Measurements from ENCODE around the gene LRRC39.
"Not testable (repeated sequence)": the region's sequence is repeated elsewhere in the genome, so short reads cannot be mapped to it uniquely, and the experiment has no call there.

LRRC39 gene

DNA sequence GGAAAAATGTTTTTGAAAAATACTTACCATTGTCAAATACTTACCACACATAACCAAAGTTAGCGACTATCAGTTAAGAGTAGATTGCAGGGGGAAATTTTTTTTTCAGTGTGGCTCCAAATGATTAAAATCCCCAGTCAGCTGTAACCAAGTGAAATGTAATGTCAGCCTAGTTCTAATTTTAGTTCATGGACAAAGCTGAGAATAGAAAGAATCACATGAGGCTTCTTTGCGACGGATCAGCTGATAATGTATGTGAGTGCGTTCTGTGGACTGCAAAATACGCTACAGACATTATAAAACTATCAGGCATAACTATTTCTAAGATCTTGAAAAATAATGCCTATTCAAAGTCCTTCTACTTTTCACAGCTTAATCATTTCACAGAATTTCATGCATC lies at the start of gene LRRC39:
Gene LRRC39 (minus strand): TSS at position 166 of the 400 bp plus-strand sequence. CDS start 9,740 bp downstream, outside the sequence.
- DNase-seq (ENCODE audit: low read depth in 2 of 2): no peak

DNA sequence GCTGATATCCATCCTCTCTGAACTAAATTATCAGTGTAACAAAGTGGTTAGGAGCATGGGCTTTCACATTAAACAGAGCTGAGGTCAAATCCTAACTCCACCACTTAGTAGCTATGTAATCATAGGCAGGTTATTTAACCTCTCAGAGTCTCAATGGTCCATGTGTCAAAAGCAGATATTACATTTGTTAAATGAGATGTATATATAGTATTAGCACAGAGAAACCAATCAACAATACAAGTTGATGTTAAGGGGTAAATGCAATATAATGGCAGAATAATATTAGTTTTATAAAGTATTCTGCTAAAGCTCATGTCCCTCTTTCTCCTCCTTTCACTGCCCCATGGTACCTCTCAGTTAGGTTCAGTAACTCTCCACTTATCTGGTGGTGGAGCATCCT lies 44.4 kb upstream of the LRRC39 start:
- no peak for DNase-seq (ENCODE audit: low read depth in 2 of 2)

DNA sequence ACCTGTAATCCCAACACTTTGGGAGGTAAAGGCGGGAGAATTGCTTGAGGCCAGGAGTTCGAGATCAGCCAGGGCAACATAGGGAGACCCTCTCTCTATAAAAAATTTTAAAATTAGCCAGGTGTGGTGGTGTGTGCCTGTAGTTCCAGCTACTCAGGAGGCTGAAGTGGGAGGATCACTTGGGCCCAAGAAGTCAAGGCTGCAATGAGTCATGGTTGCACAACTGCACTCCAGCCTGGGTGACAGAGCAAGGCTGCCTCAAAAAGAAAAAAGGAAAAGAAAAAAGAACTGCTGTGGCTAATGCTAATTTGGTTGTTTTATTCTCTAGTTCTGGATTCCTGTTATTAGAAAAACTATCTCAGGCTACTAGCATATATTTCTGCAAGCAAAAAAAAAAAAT lies 41.8 kb upstream of the LRRC39 start:
- DNase-seq (ENCODE audit: low read depth in 2 of 2): no peak

DNA sequence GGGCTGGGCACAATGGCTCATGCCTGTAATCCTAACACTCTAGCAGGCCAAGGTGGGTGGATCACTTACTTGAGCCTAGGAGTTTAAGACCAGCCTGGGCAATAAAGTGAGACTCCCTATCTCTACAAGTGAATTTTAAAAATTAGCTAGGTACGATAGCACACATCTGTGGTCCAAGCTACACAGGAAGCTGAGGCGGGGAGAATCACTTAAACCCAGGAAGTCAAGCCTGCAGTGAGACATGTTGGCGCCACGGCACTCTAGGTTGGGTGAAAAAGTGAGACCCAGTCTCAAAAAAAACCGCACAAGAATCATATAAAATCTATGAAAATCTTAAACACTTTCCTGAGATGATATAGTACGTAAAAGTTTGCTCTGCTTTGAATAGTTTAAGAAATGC lies 41.4 kb upstream of the LRRC39 start:
- no peak for DNase-seq (ENCODE audit: low read depth in 2 of 2)

DNA sequence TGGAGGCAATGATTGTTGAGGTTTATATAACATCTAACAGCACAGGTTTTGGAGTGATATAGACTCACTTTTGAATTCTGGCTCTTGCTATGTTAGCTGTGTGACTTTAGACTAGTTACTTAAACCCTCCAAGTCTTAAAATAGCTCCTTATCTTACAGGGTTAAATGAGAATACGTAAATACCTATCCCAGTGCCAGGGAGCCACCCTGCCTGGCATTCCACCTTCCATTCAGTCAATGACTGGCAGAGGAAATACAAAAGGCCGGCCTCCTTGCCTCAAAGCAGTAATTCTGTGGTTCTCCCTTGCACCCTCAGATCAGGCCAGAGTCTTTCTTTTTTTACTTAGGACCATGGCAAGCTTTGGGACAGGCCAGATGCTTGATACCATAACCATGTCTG lies 39.8 kb upstream of the LRRC39 start:
- no peak for DNase-seq (ENCODE audit: low read depth in 2 of 2)

DNA sequence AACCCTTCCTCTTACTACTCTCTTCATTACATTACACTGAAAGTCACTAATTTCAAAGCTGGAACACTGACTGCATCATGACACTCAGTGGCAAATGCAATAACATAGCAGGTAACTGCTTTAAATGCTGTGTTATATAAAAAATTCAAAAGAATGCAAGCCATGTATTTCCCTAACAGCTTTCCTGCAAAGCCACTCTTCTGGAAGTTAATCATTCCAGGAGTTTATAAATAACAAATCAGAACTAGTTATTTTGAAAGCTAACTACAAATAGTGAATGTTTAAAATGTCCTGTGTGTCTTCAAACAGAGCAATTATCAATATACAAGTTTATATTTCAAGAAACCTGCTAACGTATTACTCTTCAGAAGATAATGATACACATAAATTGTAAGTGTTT lies 37.0 kb upstream of the LRRC39 start:
- DNase-seq (ENCODE audit: low read depth in 2 of 2): no peak

DNA sequence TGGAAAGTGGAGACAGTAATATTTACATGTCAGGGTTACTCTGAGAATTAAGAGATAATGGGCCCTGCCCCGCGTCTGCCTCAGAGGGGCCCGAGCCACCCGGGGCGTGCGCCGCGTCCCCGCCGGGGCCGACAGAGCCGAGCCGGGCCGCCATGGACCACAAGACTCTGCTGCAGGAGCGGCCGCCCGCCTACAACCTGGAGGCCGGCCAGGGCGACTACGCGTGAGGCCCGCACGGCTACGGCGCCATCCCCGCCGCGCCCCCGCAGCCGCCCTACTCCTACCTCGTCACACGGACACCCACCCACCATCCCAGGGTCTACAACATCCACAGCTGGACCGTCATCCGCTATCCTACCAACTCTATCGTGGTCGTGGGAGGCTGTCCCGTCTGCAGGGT lies 35.1 kb upstream of the LRRC39 start:
- DNase-seq (ENCODE audit: low read depth in 2 of 2): no peak

DNA sequence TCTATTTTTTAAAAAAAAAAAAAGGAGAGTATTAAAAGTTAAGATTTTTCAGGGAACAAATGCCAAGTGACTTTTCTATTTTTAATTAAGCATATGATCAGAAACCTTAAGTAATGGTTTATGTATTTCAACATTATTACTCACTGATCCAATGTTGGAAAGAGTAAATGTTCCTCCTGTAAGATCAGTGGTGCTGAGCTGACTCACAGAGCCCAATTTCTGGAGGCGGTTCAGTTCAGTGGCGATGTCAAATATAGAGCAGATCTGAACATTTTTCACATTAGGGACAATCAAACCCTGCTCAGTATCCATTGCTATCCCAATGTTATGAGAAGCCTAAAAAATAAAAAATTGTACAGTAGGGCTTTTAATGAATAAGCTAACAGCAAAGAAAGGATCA lies 28.2 kb upstream of the LRRC39 start:
- DNase-seq (ENCODE audit: low read depth in 2 of 2): no peak

DNA sequence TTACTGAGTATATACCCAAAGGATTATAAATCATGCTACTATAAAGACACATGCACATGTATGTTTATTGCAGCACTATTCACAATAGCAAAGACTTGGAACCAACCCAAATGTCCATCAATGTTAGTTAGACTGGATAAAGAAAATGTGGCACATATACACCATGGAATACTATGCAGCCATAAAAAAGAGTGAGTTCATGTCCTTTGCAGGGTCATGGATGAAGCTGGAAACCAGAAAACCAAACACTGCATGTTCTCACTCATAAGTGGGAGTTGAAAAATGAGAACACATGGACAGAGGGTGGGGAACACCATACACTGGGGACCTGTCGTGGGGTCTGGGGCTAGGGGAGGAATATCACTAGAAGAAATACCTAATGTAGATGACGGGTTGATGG lies 27.5 kb upstream of the LRRC39 start:
- DNase-seq (ENCODE audit: low read depth in 2 of 2): not testable (repeated sequence)

DNA sequence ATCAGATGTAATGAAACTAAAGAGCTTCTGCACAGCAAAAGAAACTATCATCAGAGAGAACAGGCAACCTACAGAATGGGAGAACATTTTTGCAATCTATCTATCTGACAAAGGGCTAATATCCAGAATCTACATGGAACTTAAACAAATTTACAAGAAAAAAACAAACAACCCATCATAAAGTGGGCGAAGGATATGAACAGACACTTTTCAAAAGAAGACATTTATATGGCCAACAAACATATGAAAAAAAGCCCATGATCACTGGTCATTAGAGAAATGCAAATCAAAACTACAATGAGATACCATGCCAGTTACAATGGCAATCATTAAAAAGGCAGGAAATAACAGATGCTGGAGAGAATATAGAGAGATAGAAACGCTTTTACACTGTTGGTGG lies 27.0 kb upstream of the LRRC39 start:
- DNase-seq (ENCODE audit: low read depth in 2 of 2): not testable (repeated sequence)

DNA sequence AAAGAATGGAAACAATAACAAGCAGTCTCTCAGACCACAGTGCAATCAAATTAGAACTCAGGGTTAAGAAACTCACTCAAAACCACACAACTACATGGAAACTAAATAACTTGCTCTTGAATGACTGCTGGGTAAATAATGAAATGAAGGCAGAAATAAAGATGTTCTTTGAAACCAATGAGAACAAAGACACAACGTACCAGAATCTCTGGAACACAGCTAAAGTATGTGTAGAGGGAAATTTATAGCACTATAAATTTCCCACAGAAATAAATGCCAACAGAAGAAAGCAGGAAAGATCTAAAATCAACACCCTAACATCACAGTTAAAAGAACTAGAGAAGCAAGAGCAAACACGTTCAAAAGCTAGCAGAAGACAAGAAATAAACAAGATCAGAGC lies 24.6 kb upstream of the LRRC39 start:
- not testable (repeated sequence) for DNase-seq (ENCODE audit: low read depth in 2 of 2)

DNA sequence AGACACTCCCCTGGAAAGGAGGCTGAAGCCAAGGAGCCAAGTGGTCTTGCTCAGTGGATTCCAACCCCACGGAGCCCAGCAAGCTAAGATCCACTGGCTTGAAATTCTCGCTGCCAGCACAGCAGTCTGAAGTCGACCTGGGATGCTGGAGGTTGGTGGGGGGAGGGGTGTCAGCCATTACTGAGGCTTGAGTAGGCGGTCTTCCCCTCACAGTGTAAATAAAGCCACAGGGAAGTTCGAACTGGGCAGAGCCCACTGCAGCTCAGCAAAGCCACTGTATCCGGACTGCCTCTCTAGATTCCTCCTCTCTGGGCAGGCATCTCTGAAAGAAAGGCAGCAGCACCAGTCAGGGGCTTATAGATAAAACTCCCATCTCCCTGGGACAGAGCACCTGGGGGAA lies 22.0 kb upstream of the LRRC39 start:
- not testable (repeated sequence) for DNase-seq (ENCODE audit: low read depth in 2 of 2)

DNA sequence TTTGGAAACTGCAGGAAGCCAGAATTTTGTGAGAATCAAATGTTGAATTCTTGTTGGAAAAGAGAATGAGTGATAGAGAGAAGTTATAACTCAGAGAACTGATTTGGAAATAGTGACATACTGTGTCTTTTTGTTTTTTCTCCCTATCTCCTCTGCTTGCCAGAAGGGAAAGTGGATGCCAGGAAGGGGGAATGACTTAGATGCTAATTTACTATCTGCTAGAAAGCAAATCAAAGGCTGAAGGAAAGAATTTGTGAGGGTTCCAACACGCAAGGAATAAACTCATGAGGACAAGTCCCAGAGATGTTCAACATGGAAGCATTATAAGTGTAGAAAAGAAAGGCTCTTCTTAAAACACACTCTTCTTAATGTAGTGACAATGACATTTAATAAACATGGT lies 20.5 kb upstream of the LRRC39 start:
- DNase-seq (ENCODE audit: low read depth in 2 of 2): no peak

DNA sequence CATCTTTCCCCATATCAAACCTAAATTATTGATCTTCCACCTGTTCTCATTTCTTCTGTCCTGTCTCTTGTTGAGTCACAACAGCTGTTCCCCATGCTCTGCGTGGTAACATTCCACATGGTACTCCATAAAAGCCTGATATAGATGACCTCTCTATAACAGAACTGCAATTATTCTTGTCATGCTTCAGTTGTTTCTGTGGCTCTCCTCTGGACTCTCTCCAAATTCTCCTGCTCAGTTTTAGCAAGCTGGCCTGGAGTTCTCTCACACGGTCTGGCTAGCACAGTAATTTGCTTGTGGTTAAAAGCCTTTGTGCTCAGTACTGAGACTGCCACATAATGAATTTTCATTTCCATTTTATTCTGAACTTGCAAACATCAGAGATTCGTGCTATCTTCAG lies 10.6 kb upstream of the LRRC39 start:
- DNase-seq (ENCODE audit: low read depth in 2 of 2): no peak

DNA sequence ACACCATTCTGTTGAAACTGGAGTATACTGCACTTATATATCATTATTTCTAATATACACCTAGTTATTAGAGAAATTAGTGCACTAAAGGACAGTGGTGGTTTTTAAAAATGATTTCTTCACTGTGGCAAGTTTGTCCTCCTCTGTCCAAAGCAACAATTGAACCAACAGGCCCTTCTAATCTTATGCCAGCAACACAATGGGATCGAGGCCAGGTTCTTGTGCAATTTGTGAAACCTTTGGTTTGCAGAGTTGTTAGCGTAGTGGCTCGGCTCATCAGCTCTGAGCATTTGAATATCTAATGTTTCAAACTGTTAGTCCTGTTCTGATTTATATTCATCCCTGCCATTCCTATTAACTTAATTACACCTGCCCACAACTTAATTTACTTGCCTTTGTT lies 9.9 kb upstream of the LRRC39 start:
- no peak for DNase-seq (ENCODE audit: low read depth in 2 of 2)

DNA sequence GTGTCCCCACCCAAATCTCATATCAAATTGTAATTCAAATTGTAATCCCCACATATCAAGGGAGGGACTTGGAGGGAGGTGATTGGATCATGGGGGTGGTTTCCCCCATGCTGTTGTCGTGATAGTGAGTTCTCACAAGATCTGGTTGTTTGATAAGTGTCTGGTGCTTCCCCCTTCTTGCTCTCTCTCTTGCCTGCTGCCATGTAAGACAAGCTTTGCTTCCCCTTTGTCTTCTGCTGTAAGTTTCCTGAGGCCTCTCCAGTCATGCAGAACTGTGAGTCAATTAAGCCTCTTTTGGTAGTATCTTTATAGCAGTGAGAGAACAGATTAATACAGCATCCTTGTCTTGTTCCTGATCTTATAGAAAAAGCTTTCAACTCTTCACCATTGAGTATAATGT lies 6.5 kb upstream of the LRRC39 start:
- no peak for DNase-seq (ENCODE audit: low read depth in 2 of 2)

DNA sequence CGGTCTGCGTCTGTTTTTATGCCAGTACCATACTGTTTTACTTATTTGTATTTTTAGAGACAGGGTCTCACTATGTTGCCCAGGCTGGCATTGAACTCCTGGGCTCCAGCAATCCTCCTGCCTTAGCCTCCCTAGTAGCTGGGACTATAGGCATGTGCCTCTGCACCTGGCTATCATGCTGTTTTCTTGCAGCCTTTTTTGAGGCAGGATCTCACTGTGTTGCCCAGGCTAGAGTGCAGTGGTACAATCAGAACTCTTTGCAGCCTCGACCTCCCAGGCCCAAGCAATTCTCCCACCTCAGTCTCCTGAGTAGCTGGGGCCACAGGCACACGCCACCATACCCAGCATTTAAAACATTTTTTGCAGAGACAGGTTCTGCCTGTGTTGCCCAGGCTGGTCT lies 5.3 kb upstream of the LRRC39 start:
- DNase-seq (ENCODE audit: low read depth in 2 of 2): no peak

DNA sequence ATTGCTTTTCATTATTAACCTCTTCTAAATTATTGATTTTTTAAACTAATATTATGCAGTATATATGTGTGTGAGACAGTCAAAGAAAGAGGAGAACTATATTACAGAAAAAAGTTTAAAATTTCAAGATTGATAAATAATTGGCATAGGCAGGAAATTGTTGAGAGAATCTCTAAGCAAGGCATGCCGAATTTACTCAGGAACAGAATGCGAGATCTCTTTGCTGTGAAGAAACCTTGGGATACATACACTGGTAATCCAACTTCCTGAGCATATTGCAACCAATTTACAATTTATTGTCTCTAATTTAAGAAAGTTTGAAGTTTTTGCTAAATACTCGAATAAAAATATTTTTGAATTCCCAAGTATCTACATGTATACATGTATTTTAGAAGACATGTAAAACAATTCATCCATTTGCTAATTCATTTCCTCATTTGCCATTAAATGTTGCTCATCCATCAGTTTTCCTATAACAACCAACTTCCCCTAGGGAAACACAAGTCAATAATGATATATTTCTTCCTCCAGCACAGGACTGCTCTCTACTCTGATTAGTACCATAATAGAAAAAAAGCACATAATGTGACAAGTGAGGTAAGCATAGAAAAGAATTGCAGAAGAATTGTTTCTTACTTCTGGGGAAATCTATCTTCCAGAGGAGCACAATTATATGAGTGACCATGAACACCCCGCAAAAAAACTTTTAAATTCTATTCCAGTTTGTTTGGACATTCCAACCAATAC lies 588 bp downstream of the LRRC39 start:
- DNase-seq (ENCODE audit: low read depth in 2 of 2): no peak

DNA sequence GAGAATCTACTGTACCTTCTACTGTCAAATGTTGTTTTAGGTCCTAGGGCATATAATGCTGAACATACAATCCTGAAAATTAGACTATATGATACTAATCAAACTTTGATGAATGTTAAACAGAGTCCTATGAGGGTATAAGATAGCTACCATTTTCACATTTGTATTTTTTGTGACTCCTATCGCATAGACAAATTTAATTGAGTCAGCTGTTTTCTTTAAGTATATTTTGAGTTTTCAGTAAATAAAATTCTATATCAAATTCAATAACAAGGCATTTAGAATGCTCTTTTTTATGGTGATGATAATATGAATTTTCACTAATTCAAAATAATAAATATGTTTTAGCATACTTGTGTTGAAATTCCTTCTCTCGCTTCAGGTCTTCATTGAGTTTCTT lies 10.0 kb downstream of the LRRC39 start:
- DNase-seq (ENCODE audit: low read depth in 2 of 2): no peak

DNA sequence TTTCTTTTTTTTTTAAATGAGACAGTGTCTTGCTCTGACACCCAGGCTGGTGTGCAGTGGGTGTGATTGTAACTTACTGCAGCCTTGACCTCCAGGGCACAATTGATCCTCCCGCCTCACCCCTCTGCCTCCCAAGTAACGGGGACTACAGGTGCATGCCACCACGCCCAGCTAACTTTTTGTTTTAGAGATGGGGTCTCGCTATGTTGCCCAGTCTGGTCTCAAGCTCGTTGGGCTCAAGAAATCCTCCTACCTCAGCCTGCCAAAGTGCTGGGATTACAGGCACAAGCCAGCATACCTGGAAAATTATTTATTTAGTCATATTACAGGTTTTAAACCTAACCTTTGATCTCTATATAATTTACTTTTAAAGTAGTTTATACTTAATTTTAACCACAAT lies 13.4 kb downstream of the LRRC39 start:
- no peak for DNase-seq (ENCODE audit: low read depth in 2 of 2)

DNA sequence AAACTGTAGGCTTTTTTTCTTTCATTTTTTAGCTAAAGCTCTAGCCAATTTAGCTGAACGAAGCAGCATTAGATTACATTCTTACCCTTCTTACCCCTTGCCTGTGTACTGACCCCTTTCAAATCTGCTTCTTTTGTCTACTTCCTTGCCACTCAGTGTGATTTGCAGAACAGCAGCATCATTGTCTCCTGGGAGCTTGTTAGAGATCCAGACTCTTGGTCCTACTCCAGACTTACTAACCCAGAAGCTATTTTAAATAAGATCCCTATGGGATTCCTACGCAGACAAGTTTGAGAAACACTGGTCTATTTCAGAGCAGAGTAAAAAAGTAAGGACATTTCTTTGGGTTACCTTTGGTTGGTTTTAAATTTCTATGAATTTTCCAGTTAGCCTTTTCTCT lies 13.8 kb downstream of the LRRC39 start:
- DNase-seq (ENCODE audit: low read depth in 2 of 2): no peak

DNA sequence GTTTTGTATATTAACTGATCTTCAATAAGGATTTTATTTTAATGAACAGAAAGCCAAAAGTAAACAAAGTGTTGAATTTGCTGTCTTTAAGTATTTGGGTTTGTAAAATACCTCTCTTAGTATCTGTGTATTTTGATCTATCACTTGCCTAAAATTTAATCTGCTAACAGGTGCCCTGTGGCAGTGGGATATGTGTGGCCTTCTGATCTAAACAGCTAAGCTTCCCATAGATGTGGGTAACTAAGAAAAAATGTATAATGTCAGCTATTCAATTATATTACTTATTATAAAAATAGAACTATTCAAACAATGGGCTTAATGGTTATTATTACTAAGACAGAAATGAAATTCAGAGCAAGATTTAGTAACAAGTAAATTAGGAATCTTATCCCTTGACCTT lies 15.2 kb downstream of the LRRC39 start:
- no peak for DNase-seq (ENCODE audit: low read depth in 2 of 2)

DNA sequence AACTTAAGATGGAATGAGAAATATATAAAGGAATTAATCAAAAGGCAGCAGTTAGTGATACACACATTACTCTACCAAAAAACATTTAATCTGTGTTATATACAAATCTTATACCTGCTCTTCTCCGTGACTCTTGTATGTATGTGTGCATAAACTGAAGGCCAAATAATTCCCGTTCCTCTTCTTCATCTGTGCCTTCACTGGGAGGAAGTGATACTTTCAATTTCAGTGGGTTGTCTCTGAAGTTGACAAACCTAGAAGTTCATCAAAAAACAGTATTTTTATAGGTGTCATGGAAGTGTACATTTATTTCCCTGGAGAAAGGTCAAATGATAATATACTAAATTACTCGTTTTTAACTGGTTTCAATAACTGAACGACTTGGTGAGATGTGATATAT lies 25.8 kb downstream of the LRRC39 start:
- no peak for DNase-seq (ENCODE audit: low read depth in 2 of 2)

DNA sequence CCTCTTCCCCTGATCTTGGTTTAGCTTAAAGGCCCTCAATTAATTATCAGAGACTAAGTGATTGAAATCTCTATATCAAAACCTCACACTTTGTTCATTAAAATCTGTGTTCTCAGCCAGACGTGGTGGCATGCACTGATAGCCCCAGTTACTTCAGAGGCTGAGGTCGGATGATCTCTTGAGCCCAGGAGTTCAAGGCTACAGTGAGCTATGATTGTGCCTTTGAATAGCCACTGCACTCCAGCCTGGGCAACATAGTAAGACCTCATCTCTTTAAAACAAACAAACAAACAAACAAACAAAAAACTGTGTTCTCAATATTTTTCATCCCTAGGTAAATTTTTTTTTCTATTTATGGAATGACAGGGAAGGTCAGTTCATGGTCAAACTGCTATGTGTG lies 26.4 kb downstream of the LRRC39 start:
- no peak for DNase-seq (ENCODE audit: low read depth in 2 of 2)

Measured in stimulated activated CD8-positive, alpha-beta memory T cell treated with anti-CD3 and anti-CD28 coated beads, Interleukin-2, amount 100 ng/mL, for 48 hours (primary cell).